Activated T-cell treated with anti-CD3 and anti-CD28 coated beads, Interleukin-2, amount 50 U/mL, for 4 hours (primary cell): Measurements from ENCODE around the gene FBXO7. TPM values are rescaled to one million over a fixed set of nuclear protein-coding genes. Genes with fewer than 3 reads are reported as not detected.

Source experiments
- ATAC-seq, 2 donors: fragments of 200-7000 bp; cut with Tn5 transposase; one replicate each; pipeline ENCODE4 v1.10.0; 2021
- DNase-seq: peaks from one replicate; pipeline ENCODE4 v3.0.0-alpha.2; 2020
- H3K27me3 Mint-ChIP-seq: one replicate; pipeline ENCODE4 v1.8.0; 2021; ENCODE audit warnings: low read depth, mixed read lengths
- H3K36me3 Mint-ChIP-seq: one replicate; pipeline ENCODE4 v1.8.0; 2022; ENCODE audit warnings: mixed read lengths; ENCODE audit not compliant: insufficient read depth
- H3K4me1 Mint-ChIP-seq: one replicate; pipeline ENCODE4 v1.8.0; 2021; ENCODE audit warnings: low read depth, mixed read lengths
- H3K4me3 Mint-ChIP-seq: one replicate; pipeline ENCODE4 v1.8.0; 2021; ENCODE audit warnings: mild to moderate bottlenecking, moderate library complexity, mixed read lengths
- H3K9me3 Mint-ChIP-seq: one replicate; pipeline ENCODE4 v1.8.0; 2021; ENCODE audit warnings: mixed read lengths
- total RNA-seq, 3 donors: library from RNA; stranded (reverse); gene quantifications; one replicate each; pipeline ENCODE4 v1.2.1, GENCODE V29; 2021

The FBXO7 gene
- total RNA-seq: 10 to 100 TPM; 69.4 to 78.2 (median 77.4) TPM

DNA sequence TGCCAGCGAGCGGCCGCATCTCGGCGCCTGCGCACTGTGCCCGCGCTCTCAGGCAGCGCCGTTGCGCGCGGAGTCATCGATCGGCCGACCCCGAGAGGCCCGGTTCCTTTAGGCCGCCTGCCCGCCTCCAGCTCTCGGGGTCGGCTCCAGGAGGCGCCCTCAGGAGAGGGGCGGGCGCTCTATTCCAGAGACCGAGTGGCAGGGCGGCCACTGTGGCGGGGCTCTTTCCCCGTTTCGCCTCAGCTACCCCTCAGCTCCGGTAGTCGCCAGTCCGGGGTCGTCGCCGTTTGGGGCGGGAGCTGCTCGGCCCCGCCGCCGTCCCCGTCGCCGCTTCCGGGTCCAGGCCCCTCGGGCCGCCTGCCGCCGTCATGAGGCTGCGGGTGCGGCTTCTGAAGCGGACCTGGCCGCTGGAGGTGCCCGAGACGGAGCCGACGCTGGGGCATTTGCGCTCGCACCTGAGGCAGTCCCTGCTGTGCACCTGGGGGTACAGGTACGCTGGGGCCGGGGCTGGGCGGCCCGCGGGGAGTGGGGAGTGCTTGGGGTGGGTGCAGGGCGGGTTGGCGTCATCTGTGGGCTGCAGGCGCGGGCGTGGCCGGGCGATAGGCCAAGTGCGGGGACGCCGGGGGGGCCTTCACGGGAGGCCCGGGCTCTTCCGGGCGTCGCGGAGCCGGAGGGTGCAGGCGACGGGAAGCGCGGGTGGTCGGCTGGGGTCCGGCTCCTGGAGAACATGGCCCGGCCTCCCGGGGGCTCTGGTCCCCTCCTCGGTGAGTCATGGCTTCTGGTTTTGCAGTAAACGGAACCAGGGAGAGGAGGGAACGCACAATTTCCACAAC is at the start of gene FBXO7:
Gene FBXO7, plus strand, starts transcription at position 177 of the 833 bp plus-strand sequence. Its CDS starts 192 bp downstream, at position 369.
- peaks cover 7% of the 10 kb centered on the region for H3K36me3 Mint-ChIP-seq
- H3K4me1 Mint-ChIP-seq: peaks cover 25% of the 10 kb centered on the region
- H3K4me3 Mint-ChIP-seq: peak within 1 kb of the TSS; percentile 94
- H3K27me3 Mint-ChIP-seq: no peaks in the 10 kb centered on the region
- no peaks in the 10 kb centered on the region for H3K9me3 Mint-ChIP-seq
- peak; percentile 78 for DNase-seq
- peak; percentile 89 to 90 for ATAC-seq

DNA sequence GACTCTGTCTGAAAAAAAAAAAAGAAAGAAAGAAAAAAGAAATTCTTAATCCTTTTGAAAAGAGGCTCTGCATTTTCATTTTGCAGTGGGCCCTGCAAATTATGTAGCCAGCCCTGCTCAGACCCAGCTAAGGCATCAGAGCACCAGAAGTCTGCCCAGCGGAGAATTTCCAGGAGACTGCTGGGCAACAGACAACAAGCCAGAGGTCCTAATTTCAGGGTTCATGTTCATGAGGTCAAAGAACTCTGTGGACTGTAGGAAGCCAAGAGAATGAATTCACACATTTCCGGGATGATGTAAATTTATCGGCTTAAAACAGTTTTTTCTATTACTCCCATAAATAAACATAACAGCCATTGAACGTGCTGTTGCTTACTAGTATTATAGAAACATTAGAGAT is 47.7 kb upstream of the FBXO7 start:
- Mint-ChIP-seq H3K9me3 (no peaks in the 10 kb centered on the region), H3K27me3 (peaks cover 41% of the 10 kb centered on the region), H3K4me1 (no peaks in the 10 kb centered on the region)

DNA sequence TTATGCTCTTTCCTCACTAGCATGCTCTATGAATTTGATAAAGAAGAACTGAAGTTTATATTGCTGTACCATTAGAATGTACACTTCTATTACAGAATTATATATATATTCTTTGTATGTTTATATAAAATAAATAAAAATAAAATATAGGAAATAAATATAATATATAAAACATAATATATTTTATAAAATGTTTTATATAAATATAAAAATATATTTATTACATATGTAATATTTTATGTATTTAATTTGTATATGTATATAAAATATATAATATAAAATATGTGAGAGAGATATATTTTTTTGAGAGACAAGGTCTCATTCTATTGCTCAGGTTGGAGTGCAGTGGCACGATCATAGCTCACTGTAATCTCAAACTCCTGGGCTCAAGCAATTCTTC is 44.3 kb upstream of the FBXO7 start:
- no peak for DNase-seq
- no peaks in the 10 kb centered on the region for H3K36me3 Mint-ChIP-seq
- no peaks in the 10 kb centered on the region for H3K4me1 Mint-ChIP-seq
- no peak overlapping the region for H3K4me3 Mint-ChIP-seq
- peaks cover 33% of the 10 kb centered on the region for H3K27me3 Mint-ChIP-seq
- H3K9me3 Mint-ChIP-seq: no peaks in the 10 kb centered on the region
- no peak for ATAC-seq

More for the DNA sequence above, 47.7 kb upstream of the FBXO7 start:
- Mint-ChIP-seq H3K36me3 (no peaks in the 10 kb centered on the region), H3K4me3 (no peak overlapping the region)
- ATAC-seq (no peak), DNase-seq (no peak)

DNA sequence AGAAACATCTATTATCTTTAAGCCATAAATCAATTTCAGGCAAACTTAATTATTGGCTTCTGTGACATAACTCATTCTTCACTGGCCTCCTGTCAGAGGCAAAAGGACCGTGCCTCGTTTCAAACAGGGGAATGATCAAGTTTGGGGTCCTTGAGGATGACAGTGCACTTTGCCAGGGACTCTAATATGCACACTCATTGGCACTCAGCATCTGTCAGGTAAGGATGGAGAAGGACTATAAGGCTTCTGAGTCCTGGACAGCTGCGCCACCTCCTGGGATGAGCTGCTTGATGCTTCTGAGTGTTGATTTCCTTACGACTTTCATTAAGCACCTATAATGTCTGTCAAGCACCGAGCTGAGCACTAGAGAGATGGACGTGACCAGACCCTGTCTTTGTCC is 30.5 kb upstream of the FBXO7 start:
- DNase-seq (peak; percentile 4), ATAC-seq (no peak)
- H3K4me3 Mint-ChIP-seq: no peak overlapping the region
- no peaks in the 10 kb centered on the region for H3K36me3 Mint-ChIP-seq
- H3K27me3 Mint-ChIP-seq: peaks cover 3% of the 10 kb centered on the region
- H3K9me3 Mint-ChIP-seq: no peaks in the 10 kb centered on the region
- no peaks in the 10 kb centered on the region for H3K4me1 Mint-ChIP-seq

DNA sequence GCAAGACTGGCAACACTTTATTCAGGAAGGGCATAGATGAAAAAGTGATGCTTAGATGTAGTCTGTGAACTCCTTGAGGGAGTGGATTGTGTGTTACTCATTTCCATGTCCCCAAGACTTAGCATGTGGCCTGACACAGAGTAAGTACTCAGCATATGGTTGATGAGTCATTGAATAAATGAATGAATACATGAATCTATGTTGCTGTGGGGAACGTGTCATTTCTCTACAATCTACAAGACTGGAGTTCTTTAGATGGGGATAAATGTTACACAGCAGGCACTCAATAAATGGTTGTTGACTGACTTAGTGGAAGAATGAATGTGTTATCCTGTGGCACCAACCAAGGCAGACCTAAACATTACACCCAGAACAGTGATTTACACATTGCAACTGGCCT is 28.3 kb upstream of the FBXO7 start:
- peak; percentile 61 to 66 for ATAC-seq
- Mint-ChIP-seq H3K36me3 (no peaks in the 10 kb centered on the region), H3K4me3 (no peak overlapping the region), H3K9me3 (no peaks in the 10 kb centered on the region), H3K27me3 (peaks cover 7% of the 10 kb centered on the region), H3K4me1 (no peaks in the 10 kb centered on the region)
- DNase-seq: no peak

DNA sequence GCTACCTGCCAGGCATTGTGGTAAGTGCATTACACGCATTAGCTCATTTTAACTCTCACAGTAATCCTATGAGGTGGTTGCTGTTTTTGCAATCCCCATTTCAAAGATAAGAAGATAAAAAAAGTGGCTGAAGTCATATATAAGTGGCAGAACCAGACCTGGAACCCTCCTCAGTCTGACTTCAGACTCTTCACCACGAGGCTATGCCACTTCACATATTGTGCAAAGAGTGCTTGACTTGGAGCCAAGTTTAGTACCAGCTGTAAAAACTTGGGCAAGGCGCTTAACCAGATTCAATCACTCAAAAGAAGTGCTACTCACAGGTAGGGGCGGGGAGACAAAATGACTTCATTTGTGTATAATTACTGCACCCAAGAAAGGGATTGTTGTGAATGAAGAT is 25.6 kb upstream of the FBXO7 start:
- Mint-ChIP-seq H3K4me3 (no peak overlapping the region), H3K36me3 (no peaks in the 10 kb centered on the region), H3K27me3 (peaks cover 12% of the 10 kb centered on the region), H3K9me3 (no peaks in the 10 kb centered on the region), H3K4me1 (no peaks in the 10 kb centered on the region)
- ATAC-seq (no peak), DNase-seq (no peak)

DNA sequence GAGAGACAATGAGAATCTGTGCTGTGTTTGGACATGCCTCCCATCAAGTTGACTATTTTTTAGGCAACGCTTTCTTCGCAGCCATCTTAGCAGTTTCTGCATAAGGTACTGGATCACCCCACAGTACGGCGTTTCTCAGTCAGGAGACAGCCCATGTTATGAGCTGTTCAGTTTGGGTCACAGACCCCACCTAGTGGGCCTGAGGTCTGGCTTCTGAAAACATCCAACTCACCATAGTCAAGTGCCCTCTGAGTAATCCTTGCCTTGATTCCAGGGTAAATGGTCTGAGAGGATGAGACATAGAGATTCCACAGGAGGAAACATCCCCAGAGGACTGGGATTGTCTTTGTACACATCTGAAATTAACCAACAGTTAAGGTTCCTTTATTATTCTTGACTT is 17.6 kb upstream of the FBXO7 start:
- DNase-seq (no peak), ATAC-seq (no peak)
- Mint-ChIP-seq H3K9me3 (no peaks in the 10 kb centered on the region), H3K27me3 (peaks cover 61% of the 10 kb centered on the region), H3K4me1 (no peaks in the 10 kb centered on the region), H3K4me3 (no peak overlapping the region), H3K36me3 (no peaks in the 10 kb centered on the region)

DNA sequence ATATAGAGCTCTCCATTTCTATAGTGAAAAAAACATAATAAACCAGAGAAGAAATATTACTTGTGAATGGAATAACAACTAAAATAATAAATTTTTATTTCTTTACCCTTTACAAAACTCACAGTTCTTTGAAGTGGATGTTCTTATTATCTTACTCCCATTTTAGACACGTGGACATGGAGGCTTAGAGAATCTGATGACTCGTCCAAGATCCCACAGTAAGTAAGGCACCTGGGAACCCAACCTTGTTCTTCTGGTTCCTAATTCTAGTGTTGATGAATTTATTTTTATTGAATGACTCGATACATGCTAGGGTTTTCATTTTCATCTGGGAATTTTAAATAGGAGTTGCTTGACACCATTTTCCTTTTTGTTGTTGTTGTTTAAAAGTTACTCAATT is 12.2 kb upstream of the FBXO7 start:
- no peaks in the 10 kb centered on the region for H3K4me1 Mint-ChIP-seq
- no peaks in the 10 kb centered on the region for H3K36me3 Mint-ChIP-seq
- no peak overlapping the region for H3K4me3 Mint-ChIP-seq
- peaks cover 55% of the 10 kb centered on the region for H3K27me3 Mint-ChIP-seq
- ATAC-seq (no peak), DNase-seq (no peak)
- H3K9me3 Mint-ChIP-seq: no peaks in the 10 kb centered on the region

DNA sequence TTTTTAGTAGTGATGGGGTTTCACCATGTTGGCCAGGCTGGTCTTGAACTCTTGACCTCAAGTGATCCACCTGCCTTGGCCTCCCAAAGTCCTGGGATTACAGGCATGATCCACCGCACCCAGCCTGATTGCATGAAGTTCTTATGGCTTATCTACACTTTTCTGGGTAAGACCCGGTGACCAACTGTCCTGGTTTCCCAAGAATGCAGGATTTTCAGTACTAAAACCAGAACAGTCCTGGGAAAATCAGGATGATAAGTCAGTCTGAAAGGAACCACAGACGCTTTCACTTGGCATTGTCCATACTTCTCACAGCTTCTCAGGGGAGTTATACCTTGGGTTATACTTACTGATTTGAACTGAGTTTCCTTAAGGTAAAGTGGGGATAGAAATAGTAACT is 8.9 kb upstream of the FBXO7 start:
- Mint-ChIP-seq H3K27me3 (peaks cover 38% of the 10 kb centered on the region), H3K4me3 (no peak overlapping the region), H3K36me3 (no peaks in the 10 kb centered on the region), H3K4me1 (no peaks in the 10 kb centered on the region), H3K9me3 (no peaks in the 10 kb centered on the region)
- ATAC-seq (no peak), DNase-seq (no peak)

DNA sequence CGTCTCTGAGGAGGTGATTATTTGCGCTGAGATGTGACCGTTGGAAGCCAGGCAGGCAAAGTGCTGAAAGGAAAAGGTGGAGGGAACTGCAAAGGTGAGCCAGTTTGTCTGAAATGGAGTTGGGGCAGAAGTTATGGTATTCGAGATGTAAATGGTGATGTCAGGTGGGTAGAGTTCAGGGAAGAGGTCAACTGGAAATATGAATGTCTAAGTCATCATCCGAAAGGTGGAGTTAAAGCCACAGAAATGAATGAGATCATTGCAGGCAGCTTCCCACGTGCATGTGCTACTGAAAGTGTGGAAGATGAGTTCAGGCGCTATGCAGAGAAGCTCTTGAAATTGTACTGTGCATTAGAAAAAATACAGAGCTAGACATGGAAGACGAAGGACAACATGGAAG is 8.1 kb upstream of the FBXO7 start:
- H3K27me3 Mint-ChIP-seq: peaks cover 30% of the 10 kb centered on the region
- no peak for DNase-seq
- no peak overlapping the region for H3K4me3 Mint-ChIP-seq
- no peaks in the 10 kb centered on the region for H3K36me3 Mint-ChIP-seq
- ATAC-seq: no peak
- no peaks in the 10 kb centered on the region for H3K9me3 Mint-ChIP-seq
- H3K4me1 Mint-ChIP-seq: no peaks in the 10 kb centered on the region

DNA sequence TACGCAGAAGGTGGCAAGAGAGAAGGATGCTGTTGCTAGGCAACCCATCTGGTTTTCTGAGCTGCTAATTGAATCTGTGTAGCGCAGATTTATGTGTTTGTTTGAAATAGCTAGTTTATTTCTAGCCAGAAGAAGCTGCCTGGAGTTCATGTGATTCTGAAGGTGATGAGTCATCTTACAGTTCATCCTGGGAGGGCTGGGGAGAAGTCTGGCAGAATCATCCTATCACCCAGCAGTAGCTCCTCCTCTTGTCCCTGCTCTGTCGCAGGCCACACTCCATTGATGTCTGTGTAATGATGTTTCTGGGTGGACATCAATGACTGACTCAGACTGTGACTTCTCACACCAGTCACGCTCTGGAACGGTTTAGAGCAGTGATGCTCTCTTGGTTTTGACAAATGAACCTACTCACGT is 4.8 kb upstream of the FBXO7 start:
- no peak for ATAC-seq
- Mint-ChIP-seq H3K4me1 (peaks cover 10% of the 10 kb centered on the region), H3K27me3 (peaks cover 13% of the 10 kb centered on the region), H3K9me3 (no peaks in the 10 kb centered on the region), H3K4me3 (no peak overlapping the region), H3K36me3 (no peaks in the 10 kb centered on the region)
- no peak for DNase-seq

DNA sequence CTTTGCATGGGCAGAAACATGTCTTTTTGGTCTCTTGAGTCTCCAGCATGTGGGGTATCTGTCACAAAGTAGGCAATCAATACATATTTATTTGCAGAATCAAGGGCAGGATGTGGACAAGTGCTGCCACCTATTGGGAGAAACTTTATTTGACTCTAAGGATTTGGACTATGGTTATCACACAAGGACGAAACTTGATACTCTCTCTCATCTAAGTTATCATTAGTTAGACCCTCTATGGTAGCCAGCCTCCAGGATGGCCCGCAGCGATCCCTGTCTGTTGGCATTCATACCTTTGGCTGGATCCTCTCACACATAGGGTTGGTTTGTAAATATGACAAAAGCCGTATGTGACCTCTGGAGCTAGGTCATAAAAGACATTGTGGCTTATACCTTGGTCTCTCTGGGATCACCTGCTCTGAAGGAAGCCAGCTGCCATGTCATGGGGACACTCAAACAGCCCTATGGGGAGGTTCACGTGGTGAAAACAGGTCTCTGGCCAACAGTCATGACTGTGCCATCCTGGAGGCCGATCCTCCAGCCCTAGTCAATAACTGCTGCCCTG is 1.1 kb upstream of the FBXO7 start:
- Mint-ChIP-seq H3K4me3 (peak overlapping the region; percentile 94), H3K27me3 (no peaks in the 10 kb centered on the region), H3K36me3 (no peaks in the 10 kb centered on the region), H3K4me1 (peaks cover 17% of the 10 kb centered on the region), H3K9me3 (no peaks in the 10 kb centered on the region)
- ATAC-seq (no peak), DNase-seq (peak; percentile 26)

DNA sequence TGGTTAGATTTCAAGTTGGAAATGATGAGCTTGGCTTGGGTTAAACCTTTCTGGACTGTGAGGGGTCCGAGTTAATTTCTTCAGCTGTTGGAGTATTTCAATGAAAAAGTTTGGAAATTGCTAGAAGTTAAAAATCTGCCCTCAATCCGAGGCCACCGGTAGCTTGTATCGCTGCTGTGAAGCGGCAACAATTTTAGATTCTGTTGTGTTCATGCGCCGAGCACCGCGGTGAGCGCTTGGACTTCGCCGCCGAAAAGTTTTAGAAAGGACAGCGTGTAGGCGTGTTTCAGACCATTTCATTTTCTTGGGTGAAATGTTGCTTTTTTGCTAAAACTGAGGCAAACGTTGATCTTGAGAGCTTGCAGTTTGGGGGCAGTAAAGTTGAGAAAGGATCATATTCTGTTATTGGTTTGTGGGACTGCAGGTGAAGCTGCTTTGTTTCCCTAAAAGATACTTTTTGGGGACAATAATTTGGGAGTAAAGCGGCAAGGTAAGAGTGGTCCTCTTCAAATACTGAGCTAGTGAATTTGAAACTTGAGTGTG is 928 bp downstream of the FBXO7 start:
- DNase-seq: no peak
- peak overlapping the region; percentile 94 for H3K4me3 Mint-ChIP-seq
- no peaks in the 10 kb centered on the region for H3K9me3 Mint-ChIP-seq
- ATAC-seq: peak in 1 of 2 donors; percentile 1
- peaks cover 31% of the 10 kb centered on the region for H3K4me1 Mint-ChIP-seq
- H3K27me3 Mint-ChIP-seq: no peaks in the 10 kb centered on the region
- peaks cover 11% of the 10 kb centered on the region for H3K36me3 Mint-ChIP-seq

DNA sequence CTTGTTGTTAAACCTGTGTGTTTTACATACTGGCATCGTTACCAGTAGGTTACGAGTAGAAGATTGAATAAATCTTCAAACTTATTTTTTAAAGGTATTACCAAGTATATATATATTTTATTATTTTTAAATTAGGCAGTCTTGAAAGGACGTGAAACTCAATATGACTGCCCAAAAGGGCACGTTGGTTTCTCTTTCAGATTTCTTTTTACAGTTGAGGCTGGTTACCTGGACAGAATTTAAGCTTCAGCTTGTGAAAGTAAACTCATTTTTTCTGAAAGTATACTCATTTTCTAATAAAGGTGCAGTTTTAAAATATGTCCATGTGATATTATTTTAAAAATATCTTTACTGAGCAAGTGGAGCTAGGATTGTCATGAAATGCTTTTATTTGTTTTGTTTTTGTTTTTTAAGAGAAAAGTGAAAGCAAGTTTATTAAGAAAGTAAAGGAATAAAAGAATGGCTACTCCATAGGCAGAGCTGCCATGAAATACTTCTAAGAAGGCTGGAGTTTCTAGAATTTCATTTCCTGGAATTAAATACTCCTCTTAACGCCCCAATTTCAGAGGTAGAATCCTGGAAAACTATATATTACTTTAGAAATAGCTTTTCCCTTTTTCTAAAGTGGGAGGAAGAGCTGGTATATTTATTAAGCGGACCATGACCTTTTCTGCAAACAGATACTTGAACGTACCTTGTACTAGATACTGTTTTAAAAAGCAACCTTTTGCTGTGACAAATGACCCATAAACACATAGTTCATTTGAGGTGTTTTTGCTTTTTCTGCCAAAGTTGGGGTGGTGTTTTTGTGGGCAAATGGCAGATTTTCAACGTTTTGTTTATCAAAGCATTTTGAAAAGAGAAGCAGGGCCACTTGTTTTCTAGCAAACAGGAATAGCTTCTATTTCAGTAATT is 1.9 kb downstream of the FBXO7 start:
- H3K27me3 Mint-ChIP-seq: no peaks in the 10 kb centered on the region
- peaks cover 11% of the 10 kb centered on the region for H3K36me3 Mint-ChIP-seq
- no peak for ATAC-seq
- peaks cover 35% of the 10 kb centered on the region for H3K4me1 Mint-ChIP-seq
- no peak for DNase-seq
- H3K4me3 Mint-ChIP-seq: peak overlapping the region; percentile 94
- H3K9me3 Mint-ChIP-seq: no peaks in the 10 kb centered on the region
